Measurements from ENCODE around the gene G6PC3.

GRCh38 chr17:44117351-44117750 lies 46.8 kb downstream of the G6PC3 start:
- TF ChIP-seq CTCF (conservative IDR thresholded peaks at IDR 0.05; ENCODE audit: low read depth, low read length) (no peak), EZH2 (IDR thresholded peaks at IDR 0.05; ENCODE audit: borderline replicate concordance, low read depth, low read length, poor library complexity, severe bottlenecking) (no peak)
